NCI-H1417 (cell line): ENCODE results near the gene CA10.
A peak's percentile ranks its signal among the peaks of the same experiment; 100 is the strongest.

ENCODE experiments used
- DNase-seq, 3 experiments: peaks; one replicate each; lab custom pipeline; 2025; lab: John Stamatoyannopoulos, UW

Gene CA10

GRCh38 chr17:51647826-51648225 lies 510.7 kb downstream of the CA10 start:
- no peak for DNase-seq

- no peak for DNase-seq
Measured at GRCh38 chr17:51647067-51647466, 511.4 kb downstream of the CA10 start.

GRCh38 chr17:51646539-51646938 lies 512.0 kb downstream of the CA10 start:
- DNase-seq, result no peak

GRCh38 chr17:51645056-51645455 lies 513.5 kb downstream of the CA10 start:
- DNase-seq, result no peak

- no peak for DNase-seq
Measured at GRCh38 chr17:51643702-51644490, 514.6 kb downstream of the CA10 start.

- DNase-seq, result no peak
Measured at GRCh38 chr17:51642029-51642428, 516.5 kb downstream of the CA10 start.

- DNase-seq, result peak in 1 of 3 experiments; percentile 31
Measured at GRCh38 chr17:51640108-51640622, 518.3 kb downstream of the CA10 start.

GRCh38 chr17:51638971-51639370 lies 519.5 kb downstream of the CA10 start:
- DNase-seq, result no peak

- DNase-seq, result no peak
Measured at GRCh38 chr17:51636291-51636690, 522.2 kb downstream of the CA10 start.

GRCh38 chr17:51630101-51630671 lies 528.3 kb downstream of the CA10 start:
- peak in 1 of 3 experiments; percentile 22 for DNase-seq

- DNase-seq, result no peak
Measured at GRCh38 chr17:51629232-51629631, 529.3 kb downstream of the CA10 start.

GRCh38 chr17:51627779-51628178 lies 530.7 kb downstream of the CA10 start:
- no peak for DNase-seq

- DNase-seq, result no peak
Measured at GRCh38 chr17:51618476-51618875, 540.0 kb downstream of the CA10 start.

GRCh38 chr17:51617986-51618385 lies 540.5 kb downstream of the CA10 start:
- DNase-seq, result no peak

- DNase-seq, result no peak
Measured at GRCh38 chr17:51613255-51613654, 545.3 kb downstream of the CA10 start.

- no peak for DNase-seq
Measured at GRCh38 chr17:51612692-51613091, 545.8 kb downstream of the CA10 start.

GRCh38 chr17:51611585-51611984 lies 546.9 kb downstream of the CA10 start:
- DNase-seq, result no peak

- DNase-seq, result no peak
Measured at GRCh38 chr17:51610834-51611233, 547.7 kb downstream of the CA10 start.

- no peak for DNase-seq
Measured at GRCh38 chr17:51610155-51610554, 548.4 kb downstream of the CA10 start.

- no peak for DNase-seq
Measured at GRCh38 chr17:51608251-51608933, 550.1 kb downstream of the CA10 start.

- DNase-seq, result no peak
Measured at GRCh38 chr17:51607512-51607911, 551.0 kb downstream of the CA10 start.

GRCh38 chr17:51604299-51605020 lies 554.1 kb downstream of the CA10 start:
- DNase-seq, result no peak
